NCI-H2196 (cell line): ENCODE data around the gene NOX3.
"Not testable (repeated sequence)": the region's sequence is repeated elsewhere in the genome, so short reads cannot be mapped to it uniquely, and the experiment has no call there.

Experiments used
- DNase-seq: peaks from one replicate; lab custom pipeline; 2025; ENCODE audit not compliant: unreplicated experiment; lab: John Stamatoyannopoulos, UW

Gene NOX3, protein sequence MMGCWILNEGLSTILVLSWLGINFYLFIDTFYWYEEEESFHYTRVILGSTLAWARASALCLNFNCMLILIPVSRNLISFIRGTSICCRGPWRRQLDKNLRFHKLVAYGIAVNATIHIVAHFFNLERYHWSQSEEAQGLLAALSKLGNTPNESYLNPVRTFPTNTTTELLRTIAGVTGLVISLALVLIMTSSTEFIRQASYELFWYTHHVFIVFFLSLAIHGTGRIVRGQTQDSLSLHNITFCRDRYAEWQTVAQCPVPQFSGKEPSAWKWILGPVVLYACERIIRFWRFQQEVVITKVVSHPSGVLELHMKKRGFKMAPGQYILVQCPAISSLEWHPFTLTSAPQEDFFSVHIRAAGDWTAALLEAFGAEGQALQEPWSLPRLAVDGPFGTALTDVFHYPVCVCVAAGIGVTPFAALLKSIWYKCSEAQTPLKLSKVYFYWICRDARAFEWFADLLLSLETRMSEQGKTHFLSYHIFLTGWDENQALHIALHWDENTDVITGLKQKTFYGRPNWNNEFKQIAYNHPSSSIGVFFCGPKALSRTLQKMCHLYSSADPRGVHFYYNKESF

DNA sequence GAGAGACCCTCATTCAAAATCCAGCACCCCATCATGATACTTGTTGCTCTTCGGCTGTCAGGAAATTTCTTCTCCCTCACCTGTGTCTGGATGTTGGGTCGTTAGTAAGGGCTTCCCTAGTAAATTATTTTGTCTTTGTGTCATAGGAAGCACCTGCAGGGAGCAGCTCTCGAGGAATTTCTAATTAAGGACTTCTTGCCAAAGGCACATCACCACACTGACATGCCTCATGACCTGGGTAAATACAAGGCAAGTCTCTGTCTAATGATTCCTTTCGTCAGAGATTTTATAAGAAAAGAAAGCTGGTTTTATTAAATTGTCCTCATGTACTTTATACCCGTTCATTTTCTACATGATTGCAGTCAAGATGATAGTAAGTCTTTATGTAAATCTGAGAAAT is at the start of gene NOX3:
Gene NOX3 (minus strand): TSS at position 74 of the 400 bp plus-strand sequence. CDS start 39 bp downstream, at position 35.
- DNase-seq, result no peak

DNA sequence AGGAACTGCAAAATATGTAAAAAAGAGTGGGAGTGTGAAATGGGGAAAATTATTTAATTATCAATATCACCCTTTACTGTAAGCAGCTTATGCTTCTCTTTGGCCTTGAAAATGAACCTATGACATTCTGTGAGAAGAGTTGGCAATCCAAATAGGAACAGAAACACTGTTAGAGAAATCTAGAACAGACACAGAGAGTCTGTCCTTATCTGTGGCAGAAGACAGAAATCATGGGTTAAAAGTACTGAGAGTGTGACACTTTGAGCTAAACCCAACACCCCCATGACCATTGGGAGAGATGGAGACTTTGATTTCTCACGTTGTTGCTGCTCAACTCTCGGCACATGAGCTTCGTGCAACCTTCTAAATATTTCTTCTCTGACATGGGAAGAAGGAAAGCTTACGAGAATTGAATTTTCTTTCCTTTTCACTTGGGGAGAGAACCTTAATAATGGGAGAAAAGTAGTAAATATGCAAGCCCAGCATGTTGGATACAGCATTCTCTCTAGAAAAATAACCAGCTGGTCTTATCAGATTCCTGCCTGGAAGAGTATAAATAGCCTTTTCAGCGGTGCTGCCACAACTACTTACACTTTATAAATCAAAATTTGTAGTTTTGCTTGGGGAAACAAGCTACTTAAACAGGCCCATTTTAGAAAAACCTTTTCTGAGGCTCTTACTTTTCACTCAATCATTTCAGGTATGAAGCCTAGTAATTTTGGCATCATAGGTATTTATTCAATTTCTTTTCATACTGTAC is 49.4 kb upstream of the NOX3 start:
- no peak for DNase-seq

DNA sequence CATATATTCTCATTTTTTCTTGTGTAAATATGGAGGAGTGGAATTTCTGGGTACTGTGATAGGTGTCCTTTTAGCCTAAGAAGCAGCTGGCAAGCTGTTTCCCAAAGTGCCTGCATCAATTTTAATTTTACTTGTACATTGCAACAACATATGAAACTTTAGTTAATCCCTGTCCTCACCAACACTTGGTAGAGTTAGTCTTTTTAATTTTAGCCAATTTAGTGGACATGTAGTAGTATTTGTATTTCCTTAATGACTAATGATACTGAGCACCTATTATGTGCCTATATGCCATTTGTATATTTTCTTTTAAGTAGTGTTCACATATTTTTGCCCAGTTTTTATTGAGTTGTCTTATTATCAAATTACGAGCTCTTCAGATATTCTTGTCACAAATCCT is 46.8 kb upstream of the NOX3 start:
- no peak for DNase-seq

DNA sequence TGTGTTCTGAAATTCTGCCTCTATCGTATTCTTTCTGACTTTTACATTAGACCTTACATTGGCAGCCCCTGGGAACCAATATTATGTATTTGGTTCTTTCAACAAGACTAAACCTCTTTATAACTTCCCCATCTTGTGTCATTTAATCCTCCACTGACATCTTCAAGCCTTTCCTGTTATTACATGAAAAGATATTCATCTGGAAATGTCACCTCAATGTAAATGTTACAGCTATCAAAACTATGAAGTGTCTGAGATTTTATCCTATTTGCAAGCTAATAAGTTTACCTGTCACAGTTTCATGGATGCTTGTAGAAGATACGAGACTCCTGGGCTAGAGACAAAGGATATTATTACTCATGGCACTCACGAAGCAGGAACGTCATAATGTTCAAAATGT is 43.9 kb upstream of the NOX3 start:
- DNase-seq, result no peak

DNA sequence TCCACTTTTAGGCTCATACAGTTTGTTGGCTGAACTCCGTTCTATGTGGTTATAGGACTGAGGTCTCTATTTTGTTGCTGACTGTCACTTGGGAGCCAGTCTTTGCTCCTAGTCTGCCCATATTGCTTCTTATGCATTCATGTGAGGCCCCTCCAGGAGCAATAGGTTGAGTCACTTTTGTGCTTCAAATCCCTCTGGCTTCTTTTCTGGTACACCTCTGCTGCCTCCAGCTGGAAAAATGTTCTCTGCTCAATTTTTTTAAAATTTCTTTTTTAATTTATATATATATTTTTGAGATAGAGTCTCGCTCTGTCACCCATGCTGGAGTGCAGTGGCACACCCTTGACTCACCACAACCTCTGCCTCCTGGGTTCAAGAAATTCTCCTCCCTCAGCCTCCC is 42.7 kb upstream of the NOX3 start:
- no peak for DNase-seq

DNA sequence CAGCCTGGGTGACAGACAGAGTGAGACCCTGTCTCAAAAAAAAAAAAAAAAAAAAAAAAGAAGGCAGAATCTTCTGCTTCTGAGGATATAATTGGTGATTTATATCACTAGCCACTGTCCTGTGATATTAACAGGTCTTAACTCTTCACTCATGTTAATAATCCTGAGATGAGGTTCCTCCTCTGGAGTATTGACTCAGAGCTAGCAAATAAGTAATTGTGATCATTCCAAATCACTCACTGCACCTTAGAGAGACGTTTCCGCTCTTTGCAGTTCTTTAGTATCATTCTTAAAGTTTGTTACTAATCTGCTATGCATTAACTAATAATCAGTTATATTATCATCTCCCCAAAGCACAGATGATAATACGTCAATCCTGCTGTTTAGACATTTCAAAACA is 41.6 kb upstream of the NOX3 start:
- no peak for DNase-seq

DNA sequence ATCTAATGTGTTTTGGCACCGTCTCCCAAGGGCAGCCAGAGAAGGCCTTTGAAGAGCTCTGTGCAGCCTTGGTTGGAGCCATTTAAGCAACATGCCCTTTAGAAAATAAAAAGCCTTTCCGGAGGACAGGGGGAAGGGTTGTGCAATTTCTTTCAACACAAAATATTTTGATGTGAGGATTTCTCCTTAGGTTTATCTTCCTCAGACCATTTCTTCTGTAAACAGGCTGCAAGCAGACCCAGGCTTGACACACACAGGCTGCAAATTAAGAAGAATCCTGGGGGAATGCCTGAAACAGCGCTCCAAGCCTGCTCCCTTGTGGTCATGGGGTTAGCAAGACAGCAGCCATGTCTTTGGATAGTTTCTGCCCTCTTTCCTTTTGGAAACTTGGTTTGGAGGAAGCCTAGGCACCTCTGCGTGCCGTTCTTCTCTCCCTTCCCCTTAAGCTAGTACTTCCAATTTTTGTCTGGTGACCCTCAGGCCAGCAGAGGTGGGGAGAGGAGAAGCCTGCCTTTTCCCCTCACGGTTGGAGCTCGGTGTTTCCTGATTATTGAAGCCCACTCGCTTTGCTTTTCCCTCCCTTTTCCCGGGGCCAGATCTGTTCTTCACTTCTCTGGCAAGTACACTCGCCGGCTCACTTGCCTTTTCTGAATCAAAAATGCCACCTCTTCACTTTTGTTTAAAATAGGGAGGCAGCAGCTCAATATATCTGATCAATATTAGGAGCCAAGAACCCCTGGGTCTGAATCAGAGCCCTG is 39.6 kb upstream of the NOX3 start:
- DNase-seq, result no peak

DNA sequence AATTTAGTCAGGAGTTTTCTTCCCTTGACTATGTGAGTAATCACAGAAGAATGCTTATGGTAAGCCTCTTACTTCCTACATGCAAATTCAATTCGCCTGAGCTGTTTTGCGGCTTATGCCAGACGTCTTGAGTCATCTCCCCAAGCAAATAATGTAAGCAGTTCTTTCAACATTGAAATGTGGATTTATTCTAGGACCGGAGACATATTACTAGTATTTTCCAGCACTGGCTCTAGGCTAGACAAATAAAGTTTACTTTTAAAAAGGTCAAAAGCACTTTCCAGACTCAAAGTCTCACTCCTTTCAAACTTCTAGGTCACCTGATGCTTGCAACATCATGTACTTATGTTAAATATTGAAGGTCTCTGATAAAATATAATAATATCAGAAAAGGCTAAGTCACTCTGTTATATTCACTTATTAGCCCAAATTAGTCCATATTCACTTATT is 38.1 kb upstream of the NOX3 start:
- DNase-seq, result no peak

DNA sequence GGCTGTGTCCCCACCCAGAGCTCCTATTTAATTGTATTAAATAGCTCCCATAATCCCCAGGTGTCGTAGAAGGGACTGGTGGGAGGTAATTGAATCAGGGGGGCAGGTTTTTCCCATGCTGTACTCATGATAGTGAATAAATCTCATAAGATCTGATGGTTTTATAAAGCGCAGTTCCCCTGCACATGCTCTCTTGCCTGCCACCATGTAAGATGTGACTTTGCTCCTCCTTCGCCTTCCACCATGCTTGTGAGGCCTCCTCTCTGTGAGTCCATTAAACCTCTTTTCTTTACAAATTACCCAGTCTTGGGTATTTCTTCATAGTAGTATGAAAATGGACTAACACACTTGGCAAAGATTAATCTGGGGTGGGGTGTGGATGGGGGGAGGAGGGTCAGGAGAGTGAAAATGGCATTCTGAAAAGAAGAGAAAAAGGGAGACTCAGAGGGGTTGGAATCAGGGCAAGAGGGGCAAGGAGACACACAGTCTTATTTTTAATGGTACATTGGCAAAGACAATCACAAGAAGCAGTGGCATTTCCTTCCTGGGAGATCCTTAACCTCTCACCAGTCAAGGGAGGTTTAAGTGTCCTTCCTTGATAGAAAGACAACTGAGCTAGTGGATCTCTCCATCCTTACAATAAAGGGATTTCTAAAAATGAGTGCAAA is 37.5 kb upstream of the NOX3 start:
- DNase-seq, result no peak

DNA sequence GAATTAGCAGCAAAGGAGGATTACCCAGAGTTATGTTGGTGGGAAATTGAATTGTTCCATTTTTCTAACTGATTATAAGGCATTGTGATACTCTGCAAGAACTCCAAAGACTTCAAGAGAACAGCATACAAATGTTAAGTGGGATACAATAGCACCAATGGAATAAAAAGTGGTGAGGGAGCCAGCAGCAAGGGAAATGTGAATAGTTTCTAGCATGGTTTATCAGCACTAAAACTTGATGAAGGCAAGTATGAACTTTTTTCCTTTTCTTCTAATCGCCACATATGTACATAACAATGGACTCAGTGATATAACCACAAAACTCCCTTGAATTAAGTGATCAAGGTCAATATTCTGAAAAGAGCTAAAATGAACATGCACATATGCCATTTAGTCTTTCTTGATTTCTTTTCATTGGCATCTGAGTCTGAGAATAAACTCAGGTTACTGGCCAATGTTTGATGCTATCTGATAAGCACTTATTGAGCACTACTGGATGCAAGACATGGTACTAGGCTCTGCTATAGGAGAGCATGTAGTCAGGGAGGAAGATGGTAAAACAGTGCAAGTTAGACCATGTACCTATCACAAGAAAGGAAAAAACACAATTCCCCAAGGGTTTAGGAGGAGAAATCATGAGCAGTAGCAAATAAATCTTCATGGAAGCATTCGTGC is 36.6 kb upstream of the NOX3 start:
- DNase-seq, result no peak

DNA sequence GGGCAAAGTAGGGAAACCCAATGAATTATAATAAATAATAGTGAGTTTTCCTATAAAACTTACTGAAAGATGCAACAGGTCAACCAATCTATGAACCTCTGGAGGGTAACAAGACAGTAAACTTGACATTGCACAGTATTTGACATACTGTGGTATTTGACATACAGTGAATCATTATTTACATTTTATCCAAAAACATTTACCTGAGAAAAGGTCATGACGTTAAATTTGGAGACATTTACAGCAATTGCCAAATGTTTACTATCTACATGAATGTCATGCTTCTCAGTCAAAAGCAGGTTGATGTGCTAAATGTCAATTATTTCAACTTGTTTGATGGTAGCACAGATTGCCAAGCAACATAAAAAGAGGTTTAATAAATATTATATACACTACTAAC is 35.8 kb upstream of the NOX3 start:
- DNase-seq, result no peak

DNA sequence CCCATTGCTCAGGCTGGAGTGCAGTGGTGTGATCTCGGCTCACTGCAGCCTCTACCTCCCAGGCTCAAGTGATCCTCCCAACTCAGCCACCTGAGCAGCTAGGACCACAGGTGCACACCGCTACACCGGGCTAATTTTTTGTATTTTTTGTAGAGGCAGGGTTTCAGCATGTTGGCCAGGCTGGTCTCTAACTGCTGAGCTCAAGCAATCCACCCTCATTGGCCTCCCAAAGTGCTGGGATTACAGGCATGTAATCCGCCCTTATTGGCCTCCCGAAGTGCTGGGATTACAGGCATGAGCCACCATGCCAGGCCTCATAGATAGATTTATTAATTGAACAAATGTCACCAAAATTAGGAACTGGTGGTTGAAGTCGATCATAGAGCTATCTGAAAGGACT is 32.6 kb upstream of the NOX3 start:
- not testable (repeated sequence) for DNase-seq

DNA sequence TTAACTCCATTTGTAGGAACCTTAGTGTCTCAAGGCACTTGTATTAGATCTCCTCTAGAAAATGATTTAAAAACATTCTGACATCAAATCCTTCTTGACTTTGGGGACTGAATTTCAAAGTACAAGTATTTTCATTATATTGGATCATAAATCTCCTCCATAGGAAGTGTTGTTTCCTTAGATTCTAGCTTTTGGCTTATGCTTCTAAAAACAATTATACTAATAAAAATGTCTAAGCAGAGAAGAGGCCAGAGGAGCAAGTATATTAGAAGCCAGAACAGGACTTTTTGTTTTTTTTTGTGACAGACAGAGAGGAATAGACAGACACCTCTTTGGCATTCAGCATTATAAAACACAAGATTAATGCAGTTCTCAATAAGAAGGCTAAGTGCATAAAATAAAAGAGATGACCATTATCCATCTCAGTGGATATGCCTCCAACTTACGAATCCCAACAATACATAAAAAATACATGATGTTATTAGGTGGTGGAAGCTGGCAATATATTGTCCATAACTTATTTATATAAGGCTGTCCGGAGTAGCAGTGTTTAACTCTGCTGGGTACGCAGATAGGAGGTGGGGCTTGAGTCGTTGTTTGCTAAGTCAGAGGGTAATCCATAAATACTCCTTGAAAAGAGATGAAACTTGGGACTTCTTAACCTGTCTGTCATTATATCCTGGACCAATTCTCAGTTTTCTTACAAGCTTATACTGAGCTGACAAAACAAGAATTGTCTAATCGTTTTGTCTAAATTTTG is 31.9 kb upstream of the NOX3 start:
- no peak for DNase-seq

DNA sequence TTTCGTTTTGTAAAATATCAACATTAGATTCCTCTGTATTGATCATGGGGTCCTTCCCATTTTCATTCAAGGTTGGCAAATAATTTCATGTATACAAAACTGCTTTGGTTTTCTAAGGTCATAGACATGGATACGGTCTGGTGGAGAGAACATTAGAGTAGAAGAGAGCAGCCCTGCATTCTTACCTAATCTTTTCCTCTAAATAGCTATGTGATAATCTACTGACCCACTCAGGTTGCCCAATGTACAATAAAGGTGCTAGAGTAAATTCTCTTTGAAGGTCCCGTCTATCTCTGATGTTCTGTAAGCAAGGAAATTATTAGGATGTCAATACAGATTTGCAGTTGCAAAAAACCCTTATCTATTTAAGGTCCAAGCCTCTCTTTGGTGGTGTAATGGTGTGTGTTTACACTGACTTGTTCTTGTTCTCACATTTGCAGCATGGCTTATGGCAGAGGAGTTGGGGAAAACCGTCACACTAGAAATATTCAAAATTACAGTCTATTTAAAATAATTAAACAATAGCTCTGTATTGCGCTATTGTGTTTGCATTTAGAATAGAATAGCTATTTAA is 31.2 kb upstream of the NOX3 start:
- no peak for DNase-seq

DNA sequence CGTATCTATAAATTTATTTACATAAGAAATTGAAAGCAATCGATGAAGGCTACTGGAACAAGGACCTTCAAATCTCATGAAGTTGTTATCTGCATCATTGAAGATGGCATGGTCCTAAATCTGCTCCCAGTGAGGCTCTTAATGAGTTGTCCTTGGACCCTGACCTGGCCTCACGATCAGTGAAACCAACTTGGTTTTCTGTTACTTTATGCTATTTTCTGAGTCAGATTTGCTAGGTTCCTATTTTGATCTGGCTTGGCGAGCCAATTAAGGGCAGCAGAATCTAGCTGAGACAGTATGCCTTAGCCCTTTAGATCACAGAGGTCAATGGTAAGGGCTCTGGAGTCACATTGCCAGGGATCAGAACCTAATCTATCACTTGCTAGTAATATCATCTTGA is 30.1 kb upstream of the NOX3 start:
- no peak for DNase-seq

DNA sequence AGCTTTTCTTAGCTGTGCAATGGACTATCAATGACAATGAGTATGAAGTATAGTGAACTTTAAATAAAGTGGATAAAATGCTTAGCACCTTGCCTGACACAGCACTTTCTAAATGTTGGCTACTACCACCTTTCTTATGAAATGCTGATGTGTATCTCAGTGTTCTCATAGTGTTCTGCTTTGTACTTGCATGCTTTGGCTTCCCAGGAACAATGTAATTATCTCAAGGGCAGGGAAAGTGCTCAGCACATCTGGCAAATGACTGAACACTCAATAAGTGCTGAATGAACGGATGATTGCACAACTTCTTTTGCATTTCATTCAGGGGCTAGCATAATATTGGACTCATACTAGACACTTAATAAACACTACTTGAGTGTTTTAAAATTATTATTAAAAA is 28.2 kb upstream of the NOX3 start:
- DNase-seq, result no peak

DNA sequence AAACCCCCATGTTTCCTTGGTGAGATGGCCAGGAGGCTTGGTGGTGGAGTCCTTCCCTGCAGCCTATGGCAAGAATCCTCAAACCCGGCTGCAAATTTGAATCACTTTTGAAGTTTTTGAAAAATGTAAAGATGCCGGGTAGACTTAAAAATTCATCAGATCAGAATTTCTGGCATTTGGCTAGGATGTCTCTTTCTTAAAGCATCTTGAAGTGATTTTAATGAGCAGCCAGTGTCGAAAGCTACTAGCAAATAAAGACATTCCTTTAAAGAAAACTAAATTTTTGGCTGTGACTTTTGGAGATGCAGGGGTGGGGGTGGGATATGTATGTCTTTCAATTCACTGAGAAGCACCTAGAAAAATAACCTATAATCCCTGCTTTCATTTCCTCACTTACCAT is 25.6 kb upstream of the NOX3 start:
- no peak for DNase-seq

DNA sequence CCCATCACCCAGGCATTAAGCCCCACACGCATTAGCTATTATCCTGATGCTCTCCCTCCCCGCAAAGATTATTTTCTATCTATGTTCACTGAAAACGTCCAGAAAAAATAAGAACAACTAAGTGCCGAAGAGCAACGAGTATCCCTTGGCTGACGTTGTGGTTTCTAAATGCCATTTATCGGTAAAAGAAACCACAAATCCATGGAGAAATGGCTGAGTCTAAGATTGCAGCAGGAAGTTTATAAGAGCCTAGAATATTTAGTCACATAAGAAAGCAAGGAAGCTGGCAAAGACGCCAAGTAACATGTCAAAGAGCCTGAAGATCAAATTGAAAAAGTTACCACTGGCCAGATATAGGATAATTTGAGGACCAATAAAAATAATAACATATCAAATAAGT is 18.1 kb upstream of the NOX3 start:
- DNase-seq, result no peak

DNA sequence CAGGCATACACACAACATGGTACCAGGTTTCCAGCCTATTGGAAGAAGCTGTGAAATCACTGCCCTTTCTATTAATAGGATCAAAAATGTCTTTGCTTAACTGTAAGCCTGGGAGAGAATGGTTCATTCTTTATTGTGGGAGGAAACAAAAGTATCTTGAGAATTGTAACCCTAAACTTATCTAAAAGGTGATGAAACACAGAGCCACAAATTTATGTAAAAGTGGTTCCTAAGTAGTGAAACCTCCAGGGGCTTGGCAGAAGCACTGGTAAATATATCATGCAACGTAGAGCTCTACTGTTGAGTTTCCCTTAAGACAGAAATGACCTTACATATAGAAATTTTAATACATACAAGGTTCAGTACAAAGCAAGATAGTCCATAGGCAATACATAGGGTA is 17.2 kb upstream of the NOX3 start:
- no peak for DNase-seq
